GM12801 (cell line): ENCODE measurements around the gene FOSB.

ENCODE experiments used
- CTCF ChIP-seq: IDR thresholded peaks from one replicate; pipeline ENCODE4 v1.5.1; 2011; ENCODE audit warnings: control low read depth; ENCODE audit not compliant: insufficient read length; ENCODE audit errors: extremely low read depth

Gene FOSB

GRCh38 chr19:45469945-45470761 is 2.4 kb downstream of the FOSB start:
- TF ChIP-seq CTCF: no peak

- no peak for TF ChIP-seq CTCF
Observed at GRCh38 chr19:45470762-45471081, 2.9 kb downstream of the FOSB start.

- no peak for TF ChIP-seq CTCF
Observed at GRCh38 chr19:45471111-45471930, 3.5 kb downstream of the FOSB start.

- TF ChIP-seq CTCF: no peak
Observed at GRCh38 chr19:45471931-45472562, 4.3 kb downstream of the FOSB start.

- TF ChIP-seq CTCF: no peak
Observed at GRCh38 chr19:45472563-45473366, 5.0 kb downstream of the FOSB start.

GRCh38 chr19:45473367-45473681 is 5.5 kb downstream of the FOSB start:
- TF ChIP-seq CTCF: no peak
